HepG2 (cell line): ENCODE results near the gene EGFLAM. TPM values are rescaled to one million over a fixed set of nuclear protein-coding genes. Genes with fewer than 3 reads are reported as not detected.

Source experiments
- ATAC-seq: fragments of 200-7000 bp; cut with Tn5 transposase; 3 replicates; pipeline ENCODE4 v1.9.1; 2020; ENCODE audit warnings: mild to moderate bottlenecking, moderate library complexity
- BruUV-seq: library from RNA; stranded (reverse); fragments of 400-500 nt; replicated peaks from 2 replicates; lab custom pipeline; 2021; lab: Mats Ljungman, UMichigan
- CTCF ChIA-PET: fragments of 300-600 bp; formaldehyde crosslinking; extraction: SDS; loops from one replicate; lab custom pipeline; 2021; ENCODE audit warnings: low total read pairs, inconsistent platforms, low intra/inter-chr PET ratio; lab: Yijun Ruan, JAX
- POLR2A ChIA-PET: fragments of 350-600 bp; sonication (Branson Sonifier 250); formaldehyde crosslinking; loops from one replicate; lab custom pipeline; 2020; ENCODE audit warnings: antibody characterized with exemption, inconsistent platforms; lab: Yijun Ruan, JAX
- DNase-seq: peaks from one replicate; pipeline ENCODE4 v3.0.0-alpha.2; 2015; ENCODE audit warnings: low spot score
- FAIRE-seq: peaks from 3 replicates; lab custom pipeline; 2011; peaks lifted over from hg19 to GRCh38; lab: Jason Lieb, UNC
- H2AFZ ChIP-seq: one replicate; pipeline ENCODE4 v1.6.1; 2011; ENCODE audit warnings: low read length, inconsistent platforms
- H3K27ac ChIP-seq: fragments of 300-600 bp; 3 replicates; pipeline ENCODE4 v1.8.0; 2011; ENCODE audit warnings: mixed run types, mild to moderate bottlenecking, mixed read lengths, low read length, inconsistent platforms; ENCODE audit not compliant: insufficient read depth; ENCODE audit errors: extremely low read length
- H3K27me3 ChIP-seq, 2 experiments: fragments of 200-600 bp in 1 of 2; 2 replicates in 1 of 2; 3 replicates in 1 of 2; pipeline versions ENCODE4 v1.6.0 to v1.8.0; 2011; ENCODE audit warnings: low read length in 2 of 2, mild to moderate bottlenecking in 2 of 2, moderate library complexity in 2 of 2, inconsistent platforms in 1 of 2; ENCODE audit not compliant: insufficient read depth in 2 of 2, control insufficient read depth in 1 of 2
- H3K36me3 ChIP-seq, 2 experiments: fragments of 200-600 bp in 1 of 2; replicated peaks in 1 of 2; 2 replicates in 1 of 2; 3 replicates in 1 of 2; pipeline versions ENCODE4 v1.5.1 to v1.8.0; 2011; ENCODE audit warnings: low read length in 2 of 2, inconsistent platforms in 1 of 2; ENCODE audit not compliant: insufficient read depth in 2 of 2, control insufficient read depth in 1 of 2
- H3K4me1 ChIP-seq: 2 replicates; pipeline ENCODE4 v1.5.1; 2012; ENCODE audit warnings: low read length, inconsistent platforms; ENCODE audit not compliant: insufficient read depth
- H3K4me2 ChIP-seq: 2 replicates; pipeline ENCODE4 v1.6.0; 2011; ENCODE audit warnings: low read depth, low read length, inconsistent platforms
- H3K4me3 ChIP-seq, 3 experiments: fragments of 200-600 bp in 1 of 3; sonication (generic), shearing (Covaris generic) in 1 of 3; replicated peaks in 1 of 3; 2 replicates each; pipeline ENCODE4 v1.5.1; 2011 to 2016; ENCODE audit warnings: low read length in 3 of 3, inconsistent platforms in 2 of 3, low read depth in 2 of 3, mild to moderate bottlenecking in 2 of 3, control low read depth in 1 of 3, mixed read lengths in 1 of 3; ENCODE audit not compliant: insufficient read depth in 1 of 3
- H3K79me2 ChIP-seq: one replicate; pipeline ENCODE4 v1.6.1; 2011; ENCODE audit warnings: low read length, inconsistent platforms; ENCODE audit not compliant: insufficient read depth
- H3K9ac ChIP-seq: 2 replicates; pipeline ENCODE4 v1.6.0; 2011; ENCODE audit warnings: mild to moderate bottlenecking, low read depth, low read length, inconsistent platforms; ENCODE audit not compliant: insufficient read depth
- H3K9me3 ChIP-seq: 2 replicates; pipeline ENCODE4 v1.5.1; 2012; ENCODE audit warnings: mild to moderate bottlenecking, low read length
- H4K20me1 ChIP-seq: 2 replicates; pipeline ENCODE4 v1.6.0; 2011; ENCODE audit warnings: inconsistent platforms, mild to moderate bottlenecking, low read length, moderate library complexity; ENCODE audit not compliant: insufficient read depth
- CBX5 ChIP-seq: sonication (generic); formaldehyde crosslinking; IDR thresholded peaks from 2 replicates; pipeline ENCODE4 v1.4.0; 2020; ENCODE audit warnings: missing genetic modification reagents, borderline replicate concordance
- ELF1 ChIP-seq: sonication (generic); formaldehyde crosslinking; IDR thresholded peaks from 2 replicates; pipeline ENCODE4 v1.4.0; 2020; ENCODE audit warnings: missing genetic modification reagents
- KDM1A ChIP-seq: IDR thresholded peaks from 2 replicates; pipeline ENCODE4 v1.6.1; 2016; ENCODE audit warnings: missing compliant biosample characterization
- MIER2 ChIP-seq: IDR thresholded peaks from 2 replicates; pipeline ENCODE4 v1.6.1; 2016; ENCODE audit warnings: missing biosample characterization, missing genetic modification reagents
- REST ChIP-seq, 2 experiments: IDR thresholded peaks; 2 replicates each; pipeline ENCODE4 v1.6.1; 2011 to 2012; ENCODE audit warnings: low read length in 2 of 2, borderline replicate concordance in 1 of 2, low read depth in 1 of 2, mild to moderate bottlenecking in 1 of 2, moderate library complexity in 1 of 2
- ZNF652 ChIP-seq: IDR thresholded peaks from 2 replicates; pipeline ENCODE4 v1.6.1; 2016; ENCODE audit warnings: low read depth, borderline replicate concordance
- whole genome bisulfite sequencing: methylation state at CpG from one replicate; pipeline ENCODE4 v1.1.6; 2017; ENCODE audit warnings: low lambda C conversion rate; 5-methylcytosine and 5-hydroxymethylcytosine counted together
- in situ Hi-C: cut with HindIII; loops from 2 replicates; pipeline ENCODE4 v1.10.0; 2017; ENCODE audit warnings: low pct_unique_long_range_greater_than_20kb; ENCODE audit not compliant: extremely low pct_ligation_motif_present
- intact Hi-C: fragments of 100-400 bp; cut with micrococcal nuclease; formaldehyde crosslinking; loops from one replicate; pipeline ENCODE4 v1.10.0; 2022; ENCODE audit not compliant: unreplicated experiment
- polyA plus RNA-seq, 8 experiments: library from polyadenylated mRNA; depleted of rRNA in 3 of 8; stranded (reverse) in 7 of 8; unstranded in 1 of 8; fragments of >200 nt; fragmentation: Illumina TruSeq in 4 of 8; extraction: Trizol in 4 of 8; gene quantifications; 2 replicates each; pipeline versions ENCODE4 v1.2.1 to v1.2.3, GENCODE V29; 2011 to 2016; ENCODE audit warnings: low read depth in 4 of 8, missing spikeins in 1 of 8, mixed read lengths in 1 of 8; ENCODE audit not compliant: insufficient read depth in 1 of 8
- total RNA-seq, 5 experiments: library from RNA; depleted of rRNA; stranded (reverse); fragments of >200 nt; fragmentation: Illumina TruSeq; extraction: Trizol; gene quantifications; 2 replicates each; pipeline ENCODE4 v1.2.3, GENCODE V29; 2016; ENCODE audit warnings: low read depth in 1 of 5

The EGFLAM gene
- total and polyA plus RNA-seq, 2 of the 13 experiments (the other 11 are each of a cell fraction or from before 2014, with no cell fraction given), result not detected

GRCh38 chr5:38317868-38318267 lies 59.5 kb downstream of the EGFLAM start:
- Histone ChIP-seq H4K20me1 (no peaks in the 10 kb centered on the region), H3K27ac (no peak overlapping the region), H3K9me3 (no peaks in the 10 kb centered on the region), H3K4me1 (no peaks in the 10 kb centered on the region), H3K9ac (no peak overlapping the region), H3K27me3 (0 out of 5 replicates have a peak, but pooled peaks cover 0 to 8% of the 10 kb centered on the region in 2 experiments), H3K4me3 (no peak overlapping the region), H3K4me2 (no peak overlapping the region), H3K36me3 (no peaks in the 10 kb centered on the region), H3K79me2 (no peaks in the 10 kb centered on the region), H2AFZ (no peak overlapping the region)
- in situ Hi-C loops, result no loop called here
- DNase-seq (no peak), FAIRE-seq (no peak), ATAC-seq (no peak)
- no TSS peak for BruUV-seq
- POLR2A ChIA-PET, result no interaction called here
- CTCF ChIA-PET, result no interaction called here
- WGBS, result 4% methylated on average over 3 of the region's 3 CpGs
- TF ChIP-seq MIER2 (CRISPR knock-in tag), result 0 out of 2 replicates have a peak, but pooled peaks have one; percentile 36
- peak in 1 of 2 experiments; percentile 83; a peak in 2 of 4 replicates for TF ChIP-seq REST (IDR thresholded peaks at IDR 0.05; ENCODE audit: borderline replicate concordance in 1 of 2, low read depth in 1 of 2, low read length in 2 of 2)
- TF ChIP-seq CBX5 (CRISPR knock-in tag), result no peak
- intact Hi-C loops, result no loop called here

DNA sequence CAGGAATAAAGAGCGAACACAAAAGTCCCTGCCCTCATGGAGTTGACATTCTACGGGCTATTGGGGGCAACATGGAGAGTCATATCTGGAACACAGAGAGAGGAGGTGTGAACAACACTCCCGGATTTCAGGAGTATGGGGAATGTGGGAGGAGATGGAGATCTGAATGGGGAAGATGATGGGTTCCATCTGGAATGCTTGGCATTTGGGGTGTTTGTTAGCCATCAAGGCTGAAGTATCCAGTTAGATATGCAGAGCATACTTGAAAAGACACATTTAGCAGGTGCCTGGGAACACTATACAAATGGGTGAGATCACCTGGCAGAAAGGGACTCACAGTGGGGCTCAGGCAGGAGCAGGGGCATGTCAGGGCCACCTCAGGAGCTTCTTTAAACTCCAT lies 61.1 kb downstream of the EGFLAM start:
- Histone ChIP-seq H3K4me3 (no peak overlapping the region), H3K27ac (no peak overlapping the region), H3K9me3 (no peaks in the 10 kb centered on the region), H3K36me3 (no peaks in the 10 kb centered on the region), H3K27me3 (0 out of 5 replicates have a peak, but pooled peaks cover 0 to 8% of the 10 kb centered on the region in 2 experiments), H3K9ac (no peak overlapping the region), H2AFZ (no peak overlapping the region), H3K4me2 (no peak overlapping the region), H3K79me2 (no peaks in the 10 kb centered on the region), H3K4me1 (no peaks in the 10 kb centered on the region), H4K20me1 (no peaks in the 10 kb centered on the region)
- TF ChIP-seq KDM1A (CRISPR knock-in tag) (no peak), ELF1 (CRISPR knock-in tag) (no peak), ZNF652 (CRISPR knock-in tag) (no peak)
- in situ Hi-C loops, result no loop called here
- DNase-seq (no peak), ATAC-seq (no peak), FAIRE-seq (no peak)
- intact Hi-C loops, result no loop called here
- no TSS peak for BruUV-seq
- POLR2A ChIA-PET, result no interaction called here
- CTCF ChIA-PET, result no interaction called here
- WGBS, result 50% methylated on average over 3 of the region's 3 CpGs
